Large intestine (tissue), 3 donors: ENCODE data around the gene NRG3. TPM values are rescaled to one million over a fixed set of nuclear protein-coding genes. Genes with fewer than 3 reads are reported as not detected.

ENCODE experiments used
- DNase-seq, 2 donors: peaks; one replicate each; pipeline versions ENCODE4 v3.0.0 to v3.0.0-alpha.2; 2013
- H3K27ac ChIP-seq: one replicate; pipeline ENCODE4 v1.5.1; 2013; ENCODE audit warnings: low read length
- H3K27me3 ChIP-seq: 2 replicates; pipeline ENCODE4 v1.6.1; 2013; ENCODE audit warnings: low read length; ENCODE audit not compliant: control insufficient read depth, insufficient read depth
- H3K36me3 ChIP-seq: 2 replicates; pipeline ENCODE4 v1.6.1; 2013; ENCODE audit warnings: low read length; ENCODE audit not compliant: control insufficient read depth, insufficient read depth
- H3K4me1 ChIP-seq: one replicate; pipeline ENCODE4 v1.6.1; 2013; ENCODE audit warnings: low read length; ENCODE audit not compliant: control insufficient read depth, insufficient read depth
- H3K4me3 ChIP-seq: one replicate; pipeline ENCODE4 v1.5.1; 2013; ENCODE audit warnings: low read length
- H3K9me3 ChIP-seq: one replicate; pipeline ENCODE4 v1.6.1; 2013; ENCODE audit warnings: mild to moderate bottlenecking, low read depth, low read length, moderate library complexity; ENCODE audit not compliant: control insufficient read depth
- WGBS: methylation state at CpG from one replicate; pipeline ENCODE4 v1.1.5; 2013; ENCODE audit warnings: low lambda C conversion rate; ENCODE audit not compliant: insufficient coverage; 5-methylcytosine and 5-hydroxymethylcytosine counted together
- polyA plus RNA-seq: library from polyadenylated mRNA; unstranded; fragments of 120-200 nt; gene quantifications from one replicate; pipeline ENCODE4 v1.2.1, GENCODE V29; 2013

NRG3 gene
- polyA plus RNA-seq, 1 donor: 0.96 TPM

GRCh38 chr10:82438277-82438676, 563.3 kb downstream of the NRG3 start:
- H3K4me1 ChIP-seq: no peaks in the 10 kb centered on the region

GRCh38 chr10:82440775-82441174, 565.8 kb downstream of the NRG3 start:
- no peak for DNase-seq
- Histone ChIP-seq H3K9me3 (peaks cover 7% of the 10 kb centered on the region), H3K36me3 (no peaks in the 10 kb centered on the region), H3K27me3 (no peaks in the 10 kb centered on the region), H3K4me3 (no peak overlapping the region), H3K4me1 (no peaks in the 10 kb centered on the region), H3K27ac (no peak overlapping the region)

More at GRCh38 chr10:82438277-82438676, 563.3 kb downstream of the NRG3 start:
- Histone ChIP-seq H3K27ac (no peak overlapping the region), H3K4me3 (no peak overlapping the region), H3K27me3 (no peaks in the 10 kb centered on the region), H3K9me3 (peaks cover 7% of the 10 kb centered on the region), H3K36me3 (no peaks in the 10 kb centered on the region)
- DNase-seq: no peak
- no CpG with 5 or more reads among the region's 1 CpG for WGBS

GRCh38 chr10:82452046-82452445, 577.1 kb downstream of the NRG3 start:
- H3K4me3 ChIP-seq: no peak overlapping the region
- H3K9me3 ChIP-seq: no peaks in the 10 kb centered on the region
- DNase-seq: no peak
- no peak overlapping the region for H3K27ac ChIP-seq
- H3K36me3 ChIP-seq: no peaks in the 10 kb centered on the region
- no peaks in the 10 kb centered on the region for H3K27me3 ChIP-seq
- 100% methylated on average over 1 of the region's 3 CpGs for WGBS
- no peaks in the 10 kb centered on the region for H3K4me1 ChIP-seq

GRCh38 chr10:82452676-82453075, 577.7 kb downstream of the NRG3 start:
- no peaks in the 10 kb centered on the region for H3K36me3 ChIP-seq
- no peaks in the 10 kb centered on the region for H3K4me1 ChIP-seq
- DNase-seq: no peak
- no CpG with 5 or more reads among the region's 1 CpG for WGBS
- H3K9me3 ChIP-seq: no peaks in the 10 kb centered on the region
- H3K4me3 ChIP-seq: no peak overlapping the region
- no peak overlapping the region for H3K27ac ChIP-seq
- no peaks in the 10 kb centered on the region for H3K27me3 ChIP-seq

- H3K4me1 ChIP-seq: no peaks in the 10 kb centered on the region
- H3K27ac ChIP-seq: no peak overlapping the region
- H3K9me3 ChIP-seq: no peaks in the 10 kb centered on the region
- no peak for DNase-seq
- no peaks in the 10 kb centered on the region for H3K27me3 ChIP-seq
- H3K36me3 ChIP-seq: no peaks in the 10 kb centered on the region
- no peak overlapping the region for H3K4me3 ChIP-seq
- WGBS: no CpG with 5 or more reads among the region's 2 CpGs
These were observed 578.8 kb downstream of the NRG3 start for GRCh38 chr10:82453678-82454293.

GRCh38 chr10:82462910-82463551, 588.0 kb downstream of the NRG3 start:
- H3K27me3 ChIP-seq: no peaks in the 10 kb centered on the region
- no peaks in the 10 kb centered on the region for H3K9me3 ChIP-seq
- H3K4me3 ChIP-seq: no peak overlapping the region
- no peak for DNase-seq
- no peaks in the 10 kb centered on the region for H3K4me1 ChIP-seq
- no peaks in the 10 kb centered on the region for H3K36me3 ChIP-seq
- no CpG with 5 or more reads among the region's 4 CpGs for WGBS
- H3K27ac ChIP-seq: no peak overlapping the region

GRCh38 chr10:82463614-82464013, 588.6 kb downstream of the NRG3 start:
- WGBS: no CpG with 5 or more reads among the region's 1 CpG
- Histone ChIP-seq H3K36me3 (no peaks in the 10 kb centered on the region), H3K4me1 (no peaks in the 10 kb centered on the region)

GRCh38 chr10:82464191-82464818, 589.3 kb downstream of the NRG3 start:
- Histone ChIP-seq H3K36me3 (no peaks in the 10 kb centered on the region), H3K27ac (no peak overlapping the region), H3K27me3 (no peaks in the 10 kb centered on the region), H3K4me1 (no peaks in the 10 kb centered on the region), H3K9me3 (no peaks in the 10 kb centered on the region), H3K4me3 (no peak overlapping the region)
- DNase-seq: no peak
- no CpG with 5 or more reads among the region's 6 CpGs for WGBS

More at GRCh38 chr10:82463614-82464013, 588.6 kb downstream of the NRG3 start:
- DNase-seq: no peak
- Histone ChIP-seq H3K27ac (no peak overlapping the region), H3K4me3 (no peak overlapping the region), H3K9me3 (no peaks in the 10 kb centered on the region), H3K27me3 (no peaks in the 10 kb centered on the region)

- WGBS: no CpG with 5 or more reads among the region's 5 CpGs
- Histone ChIP-seq H3K4me3 (no peak overlapping the region), H3K9me3 (no peaks in the 10 kb centered on the region), H3K36me3 (no peaks in the 10 kb centered on the region), H3K27ac (no peak overlapping the region), H3K4me1 (no peaks in the 10 kb centered on the region), H3K27me3 (no peaks in the 10 kb centered on the region)
- DNase-seq: peak in 1 of 2 donors; percentile 3
These were observed 590.0 kb downstream of the NRG3 start for GRCh38 chr10:82464966-82465365.

GRCh38 chr10:82468453-82468852, 593.5 kb downstream of the NRG3 start:
- WGBS: no CpG with 5 or more reads among the region's 1 CpG
- no peak overlapping the region for H3K27ac ChIP-seq
- no peak overlapping the region for H3K4me3 ChIP-seq

More at GRCh38 chr10:82468453-82468852, 593.5 kb downstream of the NRG3 start:
- H3K4me1 ChIP-seq: no peaks in the 10 kb centered on the region
- H3K27me3 ChIP-seq: no peaks in the 10 kb centered on the region
- H3K36me3 ChIP-seq: no peaks in the 10 kb centered on the region
- DNase-seq: no peak
- H3K9me3 ChIP-seq: no peaks in the 10 kb centered on the region
